Measurements from ENCODE around the gene DPH7.
"Not testable (repeated sequence)": the region's sequence is repeated elsewhere in the genome, so short reads cannot be mapped to it uniquely, and the experiment has no call there.

DPH7 gene

DNA sequence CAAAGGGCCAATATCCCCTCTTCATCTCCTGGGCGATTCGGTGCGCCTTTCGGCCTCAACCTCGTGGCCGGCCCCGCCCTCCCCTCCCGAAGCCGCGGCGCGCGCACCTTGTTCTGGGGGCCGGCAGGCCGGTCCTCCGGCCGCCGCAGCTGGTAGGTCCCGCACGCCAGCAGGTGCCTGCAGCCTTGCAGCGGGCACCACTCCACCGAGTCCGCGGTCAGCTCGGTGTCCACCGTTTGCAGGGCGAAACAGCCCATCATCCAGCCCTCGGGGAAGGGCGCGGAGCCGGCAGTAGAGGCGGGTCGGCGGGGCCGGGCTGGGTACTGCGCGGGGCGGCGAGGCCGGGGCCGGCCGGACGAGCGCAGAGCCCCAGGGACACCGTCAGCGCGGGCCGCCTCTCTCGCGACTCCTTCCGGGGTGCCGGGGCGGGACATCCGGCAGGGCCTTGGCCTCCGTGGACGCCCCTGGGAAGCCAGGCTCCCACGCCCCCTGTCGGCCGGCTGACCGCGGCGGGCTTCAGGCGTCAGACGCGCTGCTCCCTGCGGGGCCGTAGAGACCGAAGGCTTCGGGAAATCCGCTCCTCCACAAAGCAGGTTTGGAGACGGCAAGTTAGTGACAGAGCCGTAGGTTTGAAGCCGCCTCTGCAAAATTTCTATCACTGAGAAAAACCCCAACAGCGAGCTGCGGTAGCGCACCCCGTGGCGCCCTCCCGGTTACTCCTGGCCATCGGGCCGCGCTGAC, at the start of gene DPH7:
DPH7 (minus strand) TSS at position 408 of the 741 bp plus-strand sequence; CDS start at position 260, 148 bp downstream.
- in situ Hi-C loops (cut with HindIII; ENCODE audit: low sequenced_read_pairs): no loop called here

DNA sequence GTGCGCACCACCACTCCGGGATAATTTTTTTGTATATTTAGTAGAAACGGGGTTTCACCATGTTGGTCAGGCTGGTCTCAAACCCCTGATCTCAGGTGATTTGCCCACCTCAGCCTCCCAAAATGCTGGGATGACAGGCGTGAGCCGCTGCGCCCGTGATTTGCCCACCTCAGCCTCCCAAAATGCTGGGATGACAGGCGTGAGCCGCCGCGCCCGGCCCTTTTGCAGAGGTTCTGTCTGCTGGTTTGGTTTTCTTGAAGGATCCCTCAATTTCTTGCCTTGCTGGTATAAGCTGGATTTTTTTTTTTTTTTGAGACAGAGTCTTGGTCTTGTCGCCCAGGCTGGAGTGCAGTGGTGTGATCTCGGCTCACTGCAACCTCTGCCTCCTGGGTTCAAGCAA, 48.7 kb upstream of the DPH7 start:
- in situ Hi-C loops (cut with HindIII; ENCODE audit: low sequenced_read_pairs): not testable (repeated sequence)

DNA sequence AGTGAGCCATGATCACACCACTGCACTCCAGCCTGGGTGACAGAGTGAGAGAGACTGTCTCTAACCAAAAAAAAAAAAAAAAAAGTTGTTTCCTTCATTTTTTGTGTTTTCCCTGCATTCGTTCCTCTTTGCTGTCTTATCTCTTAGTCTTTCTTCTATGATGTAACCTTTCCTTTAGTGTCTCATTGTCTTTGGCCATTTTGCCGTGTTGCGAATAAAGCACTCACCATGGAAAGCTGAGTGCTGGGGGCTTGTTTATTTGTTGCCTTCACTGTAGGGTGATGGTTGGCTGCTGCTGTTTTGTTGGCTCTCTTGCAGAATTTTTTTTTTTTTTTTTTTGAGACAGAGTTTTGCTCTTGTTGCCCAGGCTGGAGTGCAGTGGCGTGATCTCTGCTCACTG, 47.7 kb upstream of the DPH7 start:
- in situ Hi-C loops (cut with HindIII; ENCODE audit: low sequenced_read_pairs): no loop called here

DNA sequence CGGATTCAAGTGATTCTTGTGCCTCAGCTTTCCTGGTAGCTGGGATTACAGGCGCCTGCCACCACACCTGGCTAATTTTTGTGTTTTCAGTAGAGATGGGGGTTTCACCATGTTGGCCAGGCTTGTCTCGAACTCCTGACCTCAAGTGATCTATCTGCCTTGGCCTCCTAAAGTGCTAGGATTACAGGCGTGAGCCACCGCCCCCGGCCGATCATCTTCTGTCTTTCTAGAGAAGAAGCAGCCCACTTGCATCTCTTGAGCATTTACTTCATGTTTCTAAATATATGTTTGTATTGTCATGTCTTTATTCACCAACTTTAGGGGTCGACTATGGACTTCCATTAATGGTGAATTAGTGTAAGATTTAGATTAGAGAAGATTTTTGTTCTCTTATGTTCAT, 43.5 kb upstream of the DPH7 start:
- in situ Hi-C loops (cut with HindIII; ENCODE audit: low sequenced_read_pairs): not testable (repeated sequence)

DNA sequence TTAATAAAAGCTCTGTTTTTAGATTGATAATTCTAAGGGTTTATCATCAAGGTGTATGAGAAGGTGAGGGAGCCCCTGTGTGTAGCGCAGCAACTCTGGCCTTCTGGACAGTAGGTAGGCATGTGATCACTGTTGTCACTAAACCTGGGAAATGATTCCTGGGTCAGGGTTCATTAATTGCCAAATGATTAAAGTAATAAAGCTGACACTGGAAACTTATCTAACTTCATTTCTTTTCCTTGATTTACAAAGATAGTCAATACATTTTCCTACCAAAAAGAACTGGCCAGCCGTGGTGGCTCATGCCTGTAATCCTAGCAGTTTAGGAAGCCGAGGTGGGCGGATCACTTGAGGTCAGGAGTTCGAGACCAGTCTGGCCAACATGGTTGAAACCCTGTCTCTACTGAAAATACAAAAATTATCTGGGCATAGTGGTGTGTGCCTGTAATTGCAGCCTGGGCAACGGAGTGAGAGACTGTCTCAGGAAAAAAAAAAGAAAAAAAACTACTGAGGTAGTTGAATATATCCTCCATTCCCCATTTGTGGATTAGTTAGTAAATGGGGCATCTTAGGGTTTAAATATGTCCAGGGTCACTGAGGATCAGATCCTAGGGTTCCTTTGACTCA, 42.5 kb upstream of the DPH7 start:
- in situ Hi-C loops (cut with HindIII; ENCODE audit: low sequenced_read_pairs): no loop called here

DNA sequence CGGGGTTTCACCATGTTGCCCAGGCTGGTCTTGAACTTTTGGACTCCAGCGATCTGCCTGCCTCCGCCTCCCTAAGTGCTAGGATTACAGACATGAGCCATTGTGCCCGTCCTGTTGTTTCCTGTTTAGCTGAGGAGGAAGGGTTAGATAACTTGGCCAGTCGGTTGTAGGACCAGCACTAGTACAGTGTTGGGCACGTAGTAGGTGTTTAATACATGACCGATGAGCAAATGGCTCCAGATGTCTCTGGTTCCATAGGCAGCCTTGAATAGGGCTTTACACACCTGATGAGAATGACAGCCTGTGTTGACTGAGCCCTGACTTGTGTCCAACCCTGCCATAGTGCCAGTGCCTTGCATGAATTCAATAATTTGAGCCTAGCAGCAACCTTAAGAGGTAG, 41.9 kb upstream of the DPH7 start:
- in situ Hi-C loops (cut with HindIII; ENCODE audit: low sequenced_read_pairs): no loop called here

DNA sequence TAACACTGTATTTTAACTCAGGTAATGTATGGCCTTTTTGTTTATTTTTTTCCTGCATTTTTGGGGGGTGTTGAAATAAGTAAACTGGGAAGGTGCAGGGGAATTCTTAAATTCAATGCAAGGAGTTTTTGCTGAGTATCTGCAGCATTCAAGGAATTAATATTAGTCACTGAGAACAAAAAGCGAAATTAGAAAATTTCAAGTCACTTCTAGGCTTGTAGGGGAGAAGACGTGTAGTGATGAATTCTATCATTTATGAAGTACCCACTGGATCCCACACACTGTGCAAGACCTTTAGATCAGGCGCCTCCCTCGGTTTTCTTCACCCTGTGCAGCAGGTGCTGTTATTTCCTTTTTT, 41.3 kb upstream of the DPH7 start:
- in situ Hi-C loops (cut with HindIII; ENCODE audit: low sequenced_read_pairs): no loop called here

DNA sequence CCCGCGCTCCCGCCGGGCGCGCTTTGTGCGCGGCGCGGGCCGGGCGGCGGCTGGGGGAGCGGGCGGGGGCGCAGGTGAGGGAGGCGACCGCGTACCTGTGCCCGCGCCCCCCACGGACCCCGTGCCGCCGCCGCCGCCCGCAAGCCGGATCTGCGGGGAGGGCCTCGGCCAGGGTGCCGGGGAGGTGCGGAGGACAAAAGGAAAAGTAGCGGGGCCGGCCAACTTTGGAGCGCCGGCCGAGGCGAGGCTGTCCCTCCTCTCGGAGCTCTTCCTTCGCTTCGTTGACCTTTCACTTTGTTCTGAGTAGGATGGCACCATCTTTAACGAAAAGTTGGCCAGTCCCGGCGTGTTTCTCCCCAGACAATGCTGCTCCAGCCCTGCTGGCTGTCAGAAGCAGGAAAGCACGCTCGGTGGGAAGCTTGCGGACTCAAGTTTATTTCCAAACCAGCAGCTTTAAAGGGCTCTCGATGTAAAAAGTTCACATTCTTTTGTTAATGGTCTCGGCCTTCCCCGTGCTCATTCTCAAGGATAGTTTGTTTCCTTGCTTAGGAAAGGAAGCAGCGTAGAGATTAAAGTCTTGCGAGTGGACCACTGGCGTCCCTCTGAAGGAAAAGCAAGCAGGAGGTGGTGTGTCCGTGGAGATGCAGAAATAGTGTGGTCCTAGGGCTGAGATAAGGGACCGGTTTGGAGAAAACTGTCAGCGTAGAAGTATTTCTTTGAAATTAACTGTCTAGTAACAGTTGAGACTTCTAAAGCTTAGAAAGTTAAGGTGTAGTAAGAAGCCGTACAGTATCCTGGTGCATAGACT, 40.7 kb upstream of the DPH7 start:
- in situ Hi-C loops (cut with HindIII; ENCODE audit: low sequenced_read_pairs): no loop called here

DNA sequence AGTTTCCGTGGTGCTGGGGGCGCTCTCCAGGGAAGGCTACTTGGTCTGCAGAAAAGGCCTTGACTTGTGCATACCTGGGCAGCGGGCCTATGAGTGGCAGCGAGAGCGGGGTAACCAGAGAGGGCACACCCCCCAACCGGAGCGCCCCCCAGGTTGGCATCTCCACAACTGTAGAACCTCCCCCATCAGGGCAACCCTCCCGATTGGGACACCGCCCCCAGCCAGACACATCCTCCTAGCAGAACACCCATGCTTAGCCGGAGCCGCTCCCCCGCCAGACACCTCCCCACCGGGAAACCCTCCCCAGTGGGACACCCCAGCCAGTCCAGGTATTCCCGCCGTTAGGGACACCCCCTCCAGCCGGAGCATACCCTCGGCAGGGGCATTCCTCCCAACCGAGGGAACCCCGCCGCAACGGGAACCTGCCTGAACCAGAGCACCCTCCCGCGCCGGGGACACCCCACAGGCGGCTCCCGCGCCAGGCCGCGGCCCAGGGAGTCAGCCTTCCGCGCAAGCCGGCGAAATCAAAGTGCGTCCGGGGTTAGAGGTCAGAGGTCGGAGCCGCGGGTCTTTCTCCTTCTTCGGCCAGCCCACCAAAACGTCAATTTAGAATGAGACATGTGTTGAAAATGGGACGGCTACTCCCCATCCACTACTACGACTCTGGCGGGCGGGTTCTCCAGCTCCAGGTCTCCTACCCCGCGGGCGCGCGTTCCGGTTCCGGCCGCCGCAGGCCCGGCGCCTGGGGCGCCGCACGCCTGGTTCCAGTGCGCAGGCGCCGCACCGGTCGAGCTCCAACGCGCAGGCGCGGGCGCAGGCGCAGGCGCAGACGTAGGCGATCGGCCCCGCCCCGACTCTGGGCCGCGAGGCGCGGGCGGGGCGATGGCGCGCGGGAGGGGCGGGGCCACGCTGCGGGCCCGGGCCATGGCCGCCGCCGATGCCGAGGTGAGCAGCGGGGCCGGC, 39.7 kb upstream of the DPH7 start, which contains the start of gene EHMT1:
EHMT1 (plus strand) TSS at position 901 of the 963 bp plus-strand sequence; CDS start at position 925, 24 bp downstream.
- in situ Hi-C loops (cut with HindIII; ENCODE audit: low sequenced_read_pairs): no loop called here

DNA sequence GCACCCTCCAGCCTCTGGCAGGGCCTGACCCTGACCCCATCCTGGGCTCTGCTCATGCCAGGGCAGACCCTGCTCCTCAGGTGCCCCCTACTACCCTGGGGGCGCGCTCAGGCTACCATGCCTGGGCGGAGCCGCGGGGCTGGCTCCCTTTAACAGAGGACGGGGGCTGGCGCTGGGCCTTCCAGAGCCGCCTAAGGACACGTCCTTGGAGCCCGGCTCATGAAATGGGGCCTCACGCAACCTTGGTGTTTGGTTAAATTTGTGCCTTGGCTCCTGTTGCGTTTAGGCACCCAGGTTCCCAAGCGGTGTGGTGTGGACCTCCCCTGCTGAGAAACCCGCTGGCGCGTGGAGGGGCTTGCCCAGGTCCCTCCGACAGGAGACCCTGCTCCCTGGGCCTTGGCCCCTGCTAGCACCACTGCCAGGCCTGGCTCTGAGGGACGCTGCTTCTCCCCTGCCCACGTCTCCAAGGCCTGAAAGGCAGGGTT, 36.7 kb upstream of the DPH7 start:
- in situ Hi-C loops (cut with HindIII; ENCODE audit: low sequenced_read_pairs): no loop called here

DNA sequence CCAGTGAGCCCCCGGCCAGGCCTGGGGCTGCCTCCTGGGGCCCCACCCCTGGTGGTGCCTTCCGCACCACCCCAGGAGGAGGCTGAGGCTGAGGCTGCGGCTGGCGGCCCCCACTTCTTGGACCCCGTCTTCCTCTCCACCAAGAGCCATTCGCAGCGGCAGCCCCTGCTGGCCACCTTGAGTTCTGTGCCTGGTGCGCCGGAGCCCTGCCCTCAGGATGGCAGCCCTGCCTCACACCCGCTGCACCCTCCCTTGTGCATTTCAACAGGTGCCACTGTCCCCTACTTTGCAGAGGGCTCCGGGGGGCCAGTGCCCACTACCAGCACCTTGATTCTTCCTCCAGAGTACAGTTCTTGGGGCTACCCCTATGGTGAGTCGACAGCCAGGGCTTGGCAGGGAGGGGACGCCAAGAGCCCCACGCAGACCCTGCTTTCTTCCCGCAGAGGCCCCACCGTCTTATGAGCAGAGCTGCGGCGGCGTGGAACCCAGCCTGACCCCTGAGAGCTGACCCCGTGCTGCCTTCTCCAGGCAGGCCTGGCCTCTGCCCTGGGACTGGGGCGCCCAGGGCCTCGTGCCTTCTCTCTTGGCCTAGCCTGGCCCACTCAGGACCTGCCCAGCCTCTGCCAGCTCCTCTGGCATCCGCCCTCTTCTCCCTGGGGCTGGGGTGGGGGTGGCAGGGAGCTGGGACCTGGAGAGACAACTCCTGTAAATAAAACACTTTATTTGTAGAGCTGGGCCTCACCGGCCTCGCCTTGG, 36.1 kb upstream of the DPH7 start:
- in situ Hi-C loops (cut with HindIII; ENCODE audit: low sequenced_read_pairs): no loop called here

DNA sequence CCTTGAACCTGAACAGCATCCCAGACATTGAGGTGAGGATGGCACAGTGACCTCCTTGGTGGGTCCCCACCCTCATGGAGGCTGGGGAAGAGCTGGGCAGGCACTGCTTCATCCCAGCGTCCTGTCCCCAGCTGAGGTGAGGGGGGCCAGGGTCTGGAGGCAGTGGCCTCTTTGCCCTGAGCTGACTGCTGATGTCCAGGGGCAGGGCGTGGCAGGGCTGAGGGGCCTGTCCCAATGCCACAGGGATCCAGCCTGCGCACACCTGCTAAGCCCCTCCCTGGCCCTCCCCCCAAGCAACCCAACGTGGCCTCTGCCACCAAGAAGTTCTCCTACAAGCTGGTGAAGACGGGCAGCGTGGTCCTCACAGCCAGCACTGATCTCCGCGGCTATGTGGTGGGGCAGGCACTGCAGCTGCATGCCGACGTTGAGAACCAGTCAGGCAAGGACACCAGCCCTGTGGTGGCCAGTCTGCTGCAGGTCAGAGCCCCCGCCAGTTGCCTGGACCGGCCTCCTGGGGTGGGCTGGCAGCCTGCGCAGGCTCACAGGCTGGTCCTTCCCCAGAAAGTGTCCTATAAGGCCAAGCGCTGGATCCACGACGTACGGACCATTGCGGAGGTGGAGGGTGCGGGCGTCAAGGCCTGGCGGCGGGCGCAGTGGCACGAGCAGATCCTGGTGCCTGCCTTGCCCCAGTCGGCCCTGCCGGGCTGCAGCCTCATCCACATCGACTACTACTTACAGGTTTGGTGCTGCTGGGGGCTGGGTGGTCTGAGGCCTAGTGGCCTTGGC, 35.2 kb upstream of the DPH7 start:
- in situ Hi-C loops (cut with HindIII; ENCODE audit: low sequenced_read_pairs): no loop called here

DNA sequence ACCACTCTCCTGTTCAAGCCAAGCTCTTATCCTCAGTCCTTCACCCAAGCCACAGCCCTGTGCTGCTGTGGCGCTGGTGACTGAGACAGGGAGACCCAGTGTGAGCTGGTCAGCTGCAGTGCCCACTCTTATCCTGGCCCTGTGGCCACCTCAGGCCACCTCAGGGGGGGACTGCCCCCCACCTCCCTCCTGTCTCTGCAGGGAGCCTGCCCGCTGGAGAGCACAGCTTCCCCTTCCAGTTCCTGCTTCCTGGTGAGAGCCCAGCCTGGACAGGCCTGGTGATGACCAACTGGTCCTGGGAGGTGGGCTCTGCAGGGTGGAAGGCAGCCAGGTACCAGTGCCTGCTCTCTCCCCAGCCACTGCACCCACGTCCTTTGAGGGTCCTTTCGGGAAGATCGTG, 34.5 kb upstream of the DPH7 start:
- in situ Hi-C loops (cut with HindIII; ENCODE audit: low sequenced_read_pairs): no loop called here

DNA sequence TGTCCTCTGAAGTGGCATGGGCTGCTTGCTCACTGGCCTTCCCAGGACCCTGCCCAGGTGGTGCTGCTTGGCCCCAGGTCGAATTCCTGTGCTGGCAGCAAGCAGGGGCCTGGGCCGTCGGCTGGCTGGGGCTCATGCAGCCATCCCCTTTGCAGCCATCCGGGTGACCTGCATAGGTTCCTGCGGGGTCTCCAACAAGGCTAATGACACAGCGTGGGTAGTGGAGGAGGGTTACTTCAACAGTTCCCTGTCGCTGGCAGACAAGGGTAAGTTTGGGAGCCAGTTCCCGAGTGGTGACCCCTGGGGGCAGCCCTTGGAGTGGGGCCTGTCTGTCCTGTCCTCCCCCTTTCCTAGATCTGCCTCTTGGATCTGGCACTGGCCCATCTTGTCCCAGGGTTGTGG, 34.0 kb upstream of the DPH7 start:
- in situ Hi-C loops (cut with HindIII; ENCODE audit: low sequenced_read_pairs): no loop called here

DNA sequence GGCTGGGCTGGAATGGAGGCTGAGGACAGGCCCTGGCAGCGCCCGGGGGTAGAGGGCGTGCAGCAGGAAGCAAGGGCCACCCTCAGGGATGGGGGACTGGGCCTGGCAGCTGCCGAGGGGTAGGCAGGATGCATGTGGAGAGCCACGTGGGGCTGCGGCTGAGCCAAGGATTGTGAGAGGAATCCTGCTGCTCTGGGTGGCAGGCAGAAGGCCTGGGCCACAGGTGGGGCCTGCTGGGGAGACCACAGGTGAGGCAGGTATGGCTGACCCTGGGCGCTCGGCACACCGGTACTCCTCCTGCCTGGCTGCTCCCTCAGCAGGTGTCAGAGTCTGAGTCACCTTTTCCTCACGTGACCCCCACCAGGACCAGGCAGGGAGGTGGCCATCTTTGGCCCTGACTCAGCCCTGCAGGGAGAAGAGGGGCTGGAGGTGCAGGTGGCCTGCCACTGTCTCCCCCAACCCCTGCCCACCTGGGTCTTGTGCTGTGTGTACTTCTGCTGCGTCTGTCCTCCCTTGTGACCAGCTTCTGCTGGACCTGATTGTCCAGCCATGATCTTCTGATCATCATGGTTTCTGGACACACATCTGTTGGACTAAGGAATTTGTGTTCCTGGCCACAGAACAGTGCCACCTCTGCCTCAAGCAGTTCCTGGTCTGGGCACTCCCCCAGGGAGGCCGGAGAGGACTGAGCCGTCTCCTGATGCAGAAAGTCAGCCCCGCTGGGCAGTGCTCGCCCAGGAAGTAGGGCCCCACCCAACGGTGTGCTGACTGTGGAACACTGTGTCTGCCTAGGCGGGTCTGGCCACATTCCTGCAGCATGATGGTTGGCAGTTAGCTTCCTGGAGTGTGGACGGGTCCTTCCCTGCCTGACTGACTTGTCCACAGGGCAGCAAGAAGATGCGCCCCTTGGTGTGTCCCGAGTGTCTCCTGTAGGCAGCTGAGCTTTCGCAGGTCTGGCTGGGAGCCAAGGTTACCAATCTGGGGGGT, 33.2 kb upstream of the DPH7 start:
- in situ Hi-C loops (cut with HindIII; ENCODE audit: low sequenced_read_pairs): no loop called here

DNA sequence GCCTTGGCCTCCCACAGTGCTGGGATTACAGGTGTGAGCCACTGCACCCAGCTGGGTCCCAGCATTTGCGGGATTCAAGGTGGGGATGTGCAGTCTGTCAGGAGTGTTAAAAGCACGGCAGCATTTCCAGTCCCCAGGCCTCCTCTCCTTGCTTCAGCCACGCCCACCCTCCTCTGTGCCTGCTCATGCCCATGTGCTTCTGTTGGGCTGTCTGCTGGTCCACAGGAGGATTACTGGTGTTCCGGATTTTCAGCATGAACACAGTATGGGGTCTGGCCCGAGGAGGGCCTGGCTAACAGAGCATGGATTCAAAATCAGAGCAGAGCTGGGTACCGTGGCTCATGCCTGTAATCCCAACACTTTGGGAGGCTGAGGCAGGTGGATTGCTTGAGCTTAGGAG, 32.2 kb upstream of the DPH7 start:
- in situ Hi-C loops (cut with HindIII; ENCODE audit: low sequenced_read_pairs): no loop called here

DNA sequence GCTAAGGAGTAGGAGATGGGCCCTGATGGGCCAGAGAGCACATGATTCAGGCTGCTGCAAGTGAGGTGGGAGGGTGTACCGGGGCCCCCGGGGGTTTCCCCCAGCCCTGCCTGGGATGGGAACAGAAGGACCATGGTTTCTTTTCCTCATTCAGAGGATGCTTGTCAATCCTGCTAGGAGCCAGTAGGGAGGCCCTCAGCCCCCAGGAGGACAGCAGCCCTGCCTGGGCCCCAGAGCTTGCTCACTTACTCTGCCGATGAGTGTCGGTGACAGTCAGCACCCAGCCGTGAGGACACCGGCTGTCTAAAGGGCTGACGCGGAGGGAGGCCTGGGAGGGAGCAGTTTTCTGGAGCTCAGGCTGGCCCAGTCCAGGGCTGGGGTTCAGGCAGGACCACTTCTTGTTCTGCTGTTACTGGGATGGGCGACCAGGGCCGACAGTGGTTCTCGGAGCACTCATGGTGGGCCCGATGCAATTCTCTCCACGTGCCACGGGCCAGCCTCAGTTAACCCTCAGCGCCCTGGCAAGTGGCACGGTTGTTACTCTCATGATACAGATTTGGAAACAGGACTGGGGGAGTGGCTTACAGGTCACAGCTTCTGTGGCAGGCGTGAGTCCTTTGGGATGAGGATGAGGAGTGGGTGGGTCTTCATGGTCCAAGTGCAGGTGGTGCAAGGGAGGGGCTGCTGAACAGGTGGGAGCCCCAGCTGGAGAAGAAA, 28.6 kb upstream of the DPH7 start:
- in situ Hi-C loops (cut with HindIII; ENCODE audit: low sequenced_read_pairs): no loop called here

All from DLD1 (cell line).